ENCODE results near the gene RALGPS1.

RALGPS1 gene

GRCh38 chr9:127033061-127033460, 118.5 kb downstream of the RALGPS1 start:
- no peak for DNase-seq (ENCODE audit: low read depth)
- TF ChIP-seq CTCF (conservative IDR thresholded peaks at IDR 0.05; ENCODE audit: low read length) = no peak

GRCh38 chr9:127033789-127034188, 119.2 kb downstream of the RALGPS1 start:
- peak; percentile 38 for DNase-seq (ENCODE audit: low read depth)
- H3K4me3 ChIP-seq (ENCODE audit: low read length) = no peak overlapping the region
- no peak for TF ChIP-seq CTCF (conservative IDR thresholded peaks at IDR 0.05; ENCODE audit: low read length)

More at GRCh38 chr9:127033061-127033460, 118.5 kb downstream of the RALGPS1 start:
- no peak overlapping the region for H3K4me3 ChIP-seq (ENCODE audit: low read length)

GRCh38 chr9:127034691-127035090, 120.1 kb downstream of the RALGPS1 start:
- TF ChIP-seq CTCF (conservative IDR thresholded peaks at IDR 0.05; ENCODE audit: low read length) = no peak
- no peak for DNase-seq (ENCODE audit: low read depth)
- no peak overlapping the region for H3K4me3 ChIP-seq (ENCODE audit: low read length)

GRCh38 chr9:127035423-127035822, 120.8 kb downstream of the RALGPS1 start:
- no peak for TF ChIP-seq CTCF (conservative IDR thresholded peaks at IDR 0.05; ENCODE audit: low read length)
- H3K4me3 ChIP-seq (ENCODE audit: low read length) = no peak overlapping the region
- DNase-seq (ENCODE audit: low read depth) = peak; percentile 70

- peak; percentile 78 for DNase-seq (ENCODE audit: low read depth)
- TF ChIP-seq CTCF (conservative IDR thresholded peaks at IDR 0.05; ENCODE audit: low read length) = no peak
- no peak overlapping the region for H3K4me3 ChIP-seq (ENCODE audit: low read length)
Observed at GRCh38 chr9:127035948-127036347, 121.4 kb downstream of the RALGPS1 start.

GRCh38 chr9:127036437-127036836, 121.9 kb downstream of the RALGPS1 start:
- DNase-seq (ENCODE audit: low read depth) = no peak
- no peak overlapping the region for H3K4me3 ChIP-seq (ENCODE audit: low read length)
- TF ChIP-seq CTCF (conservative IDR thresholded peaks at IDR 0.05; ENCODE audit: low read length) = no peak

- TF ChIP-seq CTCF (conservative IDR thresholded peaks at IDR 0.05; ENCODE audit: low read length) = no peak
- no peak overlapping the region for H3K4me3 ChIP-seq (ENCODE audit: low read length)
- no peak for DNase-seq (ENCODE audit: low read depth)
Observed at GRCh38 chr9:127038531-127038930, 123.9 kb downstream of the RALGPS1 start.
